ENCODE results near the gene KLHL29.

DNA sequence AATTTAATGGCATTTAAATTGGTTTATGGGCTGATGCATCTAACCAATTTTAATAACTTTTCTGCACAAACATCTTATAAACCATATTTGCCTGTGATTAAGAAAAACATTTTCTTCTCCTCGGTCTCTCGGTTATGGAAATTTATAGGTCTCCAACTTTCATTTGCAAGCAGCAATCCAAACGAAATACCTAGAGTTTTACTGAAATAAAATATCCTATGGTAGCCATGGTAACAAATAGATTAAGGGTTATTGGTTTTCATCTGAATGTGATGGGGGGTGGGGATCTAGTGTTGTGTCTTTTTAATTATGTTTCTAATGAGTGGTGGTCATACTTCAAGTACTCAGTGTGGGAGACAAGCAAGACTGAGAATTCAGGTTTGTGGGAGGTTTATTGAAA, 2.9 kb downstream of the KLHL29 start:
- TF ChIP-seq, protein P1, sequence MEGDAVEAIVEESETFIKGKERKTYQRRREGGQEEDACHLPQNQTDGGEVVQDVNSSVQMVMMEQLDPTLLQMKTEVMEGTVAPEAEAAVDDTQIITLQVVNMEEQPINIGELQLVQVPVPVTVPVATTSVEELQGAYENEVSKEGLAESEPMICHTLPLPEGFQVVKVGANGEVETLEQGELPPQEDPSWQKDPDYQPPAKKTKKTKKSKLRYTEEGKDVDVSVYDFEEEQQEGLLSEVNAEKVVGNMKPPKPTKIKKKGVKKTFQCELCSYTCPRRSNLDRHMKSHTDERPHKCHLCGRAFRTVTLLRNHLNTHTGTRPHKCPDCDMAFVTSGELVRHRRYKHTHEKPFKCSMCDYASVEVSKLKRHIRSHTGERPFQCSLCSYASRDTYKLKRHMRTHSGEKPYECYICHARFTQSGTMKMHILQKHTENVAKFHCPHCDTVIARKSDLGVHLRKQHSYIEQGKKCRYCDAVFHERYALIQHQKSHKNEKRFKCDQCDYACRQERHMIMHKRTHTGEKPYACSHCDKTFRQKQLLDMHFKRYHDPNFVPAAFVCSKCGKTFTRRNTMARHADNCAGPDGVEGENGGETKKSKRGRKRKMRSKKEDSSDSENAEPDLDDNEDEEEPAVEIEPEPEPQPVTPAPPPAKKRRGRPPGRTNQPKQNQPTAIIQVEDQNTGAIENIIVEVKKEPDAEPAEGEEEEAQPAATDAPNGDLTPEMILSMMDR (IDR thresholded peaks at IDR 0.05; ENCODE audit: low read depth, low read length, poor library complexity, severe bottlenecking) = no peak
- TF ChIP-seq EZH2phosphoT487 (IDR thresholded peaks at IDR 0.05; ENCODE audit: borderline replicate concordance, low read length) = no peak
